ENCODE measurements around the gene TUBB. TPM values are rescaled to one million over a fixed set of nuclear protein-coding genes. Genes with fewer than 3 reads are reported as not detected.

Gene TUBB
- total and polyA plus RNA-seq, 4 experiments from 2014 or later = 74.8 to 300 (median 214) TPM

- H3K36me3 Mint-ChIP-seq = peaks cover 31 to 53% of the 10 kb centered on the region in 2 donors
- no peak overlapping the region for H3K4me3 ChIP-seq (ENCODE audit: low read length in 2 of 2)
- peaks cover 57% of the 10 kb centered on the region for H3K36me3 ChIP-seq (ENCODE audit: insufficient read depth, low read length)
- H3K9me3 ChIP-seq (ENCODE audit: control insufficient read depth in 1 of 2, low read length in 2 of 2) = no peaks in the 10 kb centered on the region
- no peaks in the 10 kb centered on the region for H3K9me3 Mint-ChIP-seq
- H3K27me3 ChIP-seq (ENCODE audit: insufficient read depth, low read length) = no peaks in the 10 kb centered on the region
- H3K27ac Mint-ChIP-seq = peak overlapping the region in 5 of 7 donors; percentile 24 to 75 (median 64)
- H3K4me3 Mint-ChIP-seq = peak overlapping the region in 1 of 8 donors; percentile 46
- CTCF ChIA-PET (ENCODE audit: partially characterized antibody) = interaction anchor here (1.2 to 23.1 kb wide), 7 partner anchors 10 to 249 kb away, joined by 3 to 865 read pairs (median 8); partner anchors contain the start of gene DHX16
- POLR2A ChIA-PET (ENCODE audit: partially characterized antibody) = interaction anchor here (0.6 to 47.0 kb wide), 6 partner anchors 11 to 426 kb away, joined by 3 to 1474 read pairs (median 3); partner anchors contain the start of genes DHX16, MDC1, NRM and PPP1R18
- no peak for DNase-seq
- H3K4me1 Mint-ChIP-seq = peaks cover 12 to 54% (median 40%) of the 10 kb centered on the region in 4 donors
- H3K27ac ChIP-seq (ENCODE audit: low read depth, low read length) = no peak overlapping the region
- intact Hi-C loops (cut with micrococcal nuclease) = no loop called here
- H3K4me1 ChIP-seq (ENCODE audit: insufficient read depth, low read length) = peaks cover 45% of the 10 kb centered on the region
- H3K27me3 Mint-ChIP-seq = no peaks in the 10 kb centered on the region
These were observed 7.9 kb downstream of the TUBB start for GRCh38 chr6:30727920-30728553.

GRCh38 chr6:30730601-30731435 lies 10.7 kb downstream of the TUBB start:
- no peaks in the 10 kb centered on the region for H3K9me3 ChIP-seq (ENCODE audit: control insufficient read depth in 1 of 2, low read length in 2 of 2)
- intact Hi-C loops (cut with micrococcal nuclease) = loop anchor here (1.0 to 10.0 kb wide), 4 partner anchors 9 to 276 kb away; no protein-coding TSS in a partner anchor
- H3K36me3 Mint-ChIP-seq = peaks cover 15 to 34% of the 10 kb centered on the region in 2 donors
- CTCF ChIA-PET (ENCODE audit: partially characterized antibody) = interaction anchor here (0.6 to 23.1 kb wide), 72 partner anchors 9 to 363 kb away, joined by 3 to 865 read pairs (median 5); partner anchors contain the start of genes ABCF1, DDR1, DHX16 and FLOT1
- peaks cover 16 to 40% (median 31%) of the 10 kb centered on the region in 4 donors for H3K4me1 Mint-ChIP-seq
- H3K27ac Mint-ChIP-seq = peak overlapping the region in 5 of 7 donors; percentile 69 to 84 (median 73)
- H3K27me3 Mint-ChIP-seq = no peaks in the 10 kb centered on the region
- H3K9me3 Mint-ChIP-seq = no peaks in the 10 kb centered on the region
- H3K4me3 ChIP-seq (ENCODE audit: low read length in 2 of 2) = peak overlapping the region in 1 of 2 donors; percentile 35
- peak; percentile 81 to 86 (median 82) for DNase-seq
- H3K36me3 ChIP-seq (ENCODE audit: insufficient read depth, low read length) = peaks cover 34% of the 10 kb centered on the region
- POLR2A ChIA-PET (ENCODE audit: partially characterized antibody) = interaction anchor here (0.6 to 47.0 kb wide), 26 partner anchors 9 to 251 kb away, joined by 3 to 1474 read pairs (median 5); partner anchors contain the start of genes ABCF1, ATAT1, DHX16 and FLOT1
- H3K27ac ChIP-seq (ENCODE audit: low read depth, low read length) = no peak overlapping the region
- peak overlapping the region in 6 of 8 donors; percentile 43 to 72 (median 58) for H3K4me3 Mint-ChIP-seq
- peaks cover 23% of the 10 kb centered on the region for H3K4me1 ChIP-seq (ENCODE audit: insufficient read depth, low read length)
- no peaks in the 10 kb centered on the region for H3K27me3 ChIP-seq (ENCODE audit: insufficient read depth, low read length)

GRCh38 chr6:30732237-30732943 lies 12.2 kb downstream of the TUBB start:
- POLR2A ChIA-PET (ENCODE audit: partially characterized antibody) = interaction anchor here (1.0 to 47.0 kb wide), 8 partner anchors 9 to 191 kb away, joined by 3 to 1474 read pairs (median 15); partner anchors contain the start of genes DHX16, FLOT1, IER3 and NRM
- Mint-ChIP-seq H3K36me3 (peaks cover 18 to 29% of the 10 kb centered on the region in 2 donors), H3K27me3 (no peaks in the 10 kb centered on the region), H3K27ac (no peak overlapping the region), H3K4me3 (no peak overlapping the region), H3K9me3 (no peaks in the 10 kb centered on the region), H3K4me1 (peaks cover 26 to 54% (median 41%) of the 10 kb centered on the region in 4 donors)
- H3K4me1 ChIP-seq (ENCODE audit: insufficient read depth, low read length) = peaks cover 37% of the 10 kb centered on the region
- H3K4me3 ChIP-seq (ENCODE audit: low read length in 2 of 2) = no peak overlapping the region
- no peak overlapping the region for H3K27ac ChIP-seq (ENCODE audit: low read depth, low read length)
- no peaks in the 10 kb centered on the region for H3K9me3 ChIP-seq (ENCODE audit: control insufficient read depth in 1 of 2, low read length in 2 of 2)
- intact Hi-C loops (cut with micrococcal nuclease) = loop anchor here (10.0 kb wide), 1 partner anchor 278 kb away; no protein-coding TSS in a partner anchor
- H3K36me3 ChIP-seq (ENCODE audit: insufficient read depth, low read length) = peaks cover 25% of the 10 kb centered on the region
- CTCF ChIA-PET (ENCODE audit: partially characterized antibody) = interaction anchor here (1.5 to 23.1 kb wide), 14 partner anchors 11 to 354 kb away, joined by 3 to 865 read pairs (median 13); partner anchors contain the start of genes DDR1, DHX16 and TUBB
- no peaks in the 10 kb centered on the region for H3K27me3 ChIP-seq (ENCODE audit: insufficient read depth, low read length)
- no peak for DNase-seq

- peaks cover 34 to 35% of the 10 kb centered on the region in 2 donors for H3K36me3 Mint-ChIP-seq
- no peaks in the 10 kb centered on the region for H3K9me3 Mint-ChIP-seq
- H3K4me1 Mint-ChIP-seq = peaks cover 41 to 79% (median 58%) of the 10 kb centered on the region in 4 donors
- Histone ChIP-seq H3K4me1 (ENCODE audit: insufficient read depth, low read length) (peaks cover 58% of the 10 kb centered on the region), H3K4me3 (ENCODE audit: low read length in 2 of 2) (no peak overlapping the region), H3K27ac (ENCODE audit: low read depth, low read length) (no peak overlapping the region), H3K9me3 (ENCODE audit: control insufficient read depth in 1 of 2, low read length in 2 of 2) (no peaks in the 10 kb centered on the region), H3K36me3 (ENCODE audit: insufficient read depth, low read length) (peaks cover 22% of the 10 kb centered on the region), H3K27me3 (ENCODE audit: insufficient read depth, low read length) (no peaks in the 10 kb centered on the region)
- ChIA-PET POLR2A (ENCODE audit: partially characterized antibody) (interaction anchor here (0.6 to 6.8 kb wide), 6 partner anchors 12 to 523 kb away, joined by 3 to 61 read pairs (median 4); partner anchors contain the start of genes GTF2H4, MDC1, TRIM26 and TUBB), CTCF (ENCODE audit: partially characterized antibody) (interaction anchor here (0.6 to 23.1 kb wide), 10 partner anchors 9 to 1379 kb away, joined by 3 to 865 read pairs (median 4); partner anchors contain the start of genes DHX16 and TUBB)
- H3K27me3 Mint-ChIP-seq = no peaks in the 10 kb centered on the region
- intact Hi-C loops (cut with micrococcal nuclease) = loop anchor here (10.0 kb wide), 1 partner anchor 281 kb away; no protein-coding TSS in a partner anchor
- no peak for DNase-seq
- peak overlapping the region; percentile 52 to 89 (median 82) for H3K4me3 Mint-ChIP-seq
- H3K27ac Mint-ChIP-seq = peak overlapping the region in 6 of 7 donors; percentile 43 to 94 (median 82)
These were observed 15.6 kb downstream of the TUBB start for GRCh38 chr6:30735668-30736314.

- ChIA-PET POLR2A (ENCODE audit: partially characterized antibody) (interaction anchor here (0.9 to 6.8 kb wide), 9 partner anchors 15 to 197 kb away, joined by 3 to 61 read pairs (median 4); partner anchors contain the start of genes DDR1, MDC1, MRPS18B and PPP1R10), CTCF (ENCODE audit: partially characterized antibody) (interaction anchor here (0.8 to 23.1 kb wide), 12 partner anchors 8 to 348 kb away, joined by 3 to 865 read pairs (median 8); partner anchors contain the start of genes DHX16 and TUBB)
- Histone ChIP-seq H3K4me1 (ENCODE audit: insufficient read depth, low read length) (peaks cover 72% of the 10 kb centered on the region), H3K27ac (ENCODE audit: low read depth, low read length) (no peak overlapping the region), H3K9me3 (ENCODE audit: control insufficient read depth in 1 of 2, low read length in 2 of 2) (no peaks in the 10 kb centered on the region), H3K4me3 (ENCODE audit: low read length in 2 of 2) (no peak overlapping the region), H3K27me3 (ENCODE audit: insufficient read depth, low read length) (no peaks in the 10 kb centered on the region), H3K36me3 (ENCODE audit: insufficient read depth, low read length) (peaks cover 22% of the 10 kb centered on the region)
- Mint-ChIP-seq H3K4me3 (peak overlapping the region in 2 of 8 donors; percentile 53 to 66), H3K36me3 (peaks cover 36 to 44% of the 10 kb centered on the region in 2 donors), H3K9me3 (no peaks in the 10 kb centered on the region), H3K27me3 (no peaks in the 10 kb centered on the region), H3K4me1 (peaks cover 55 to 83% (median 69%) of the 10 kb centered on the region in 4 donors), H3K27ac (peak overlapping the region in 3 of 7 donors; percentile 14 to 64 (median 50))
- intact Hi-C loops (cut with micrococcal nuclease) = loop anchor here (10.0 kb wide), 1 partner anchor 284 kb away; no protein-coding TSS in a partner anchor
- no peak for DNase-seq
These were observed 18.4 kb downstream of the TUBB start for GRCh38 chr6:30738532-30738931.

- no peak overlapping the region for H3K27ac ChIP-seq (ENCODE audit: low read depth, low read length)
- no peak overlapping the region for H3K4me3 ChIP-seq (ENCODE audit: low read length in 2 of 2)
- peaks cover 56 to 90% (median 74%) of the 10 kb centered on the region in 4 donors for H3K4me1 Mint-ChIP-seq
- POLR2A ChIA-PET (ENCODE audit: partially characterized antibody) = no interaction called here
- H3K4me3 Mint-ChIP-seq = peak overlapping the region in 6 of 8 donors; percentile 21 to 91 (median 44)
- peaks cover 22% of the 10 kb centered on the region for H3K36me3 ChIP-seq (ENCODE audit: insufficient read depth, low read length)
- H3K27me3 ChIP-seq (ENCODE audit: insufficient read depth, low read length) = no peaks in the 10 kb centered on the region
- peak overlapping the region in 3 of 7 donors; percentile 32 to 76 (median 75) for H3K27ac Mint-ChIP-seq
- H3K36me3 Mint-ChIP-seq = peaks cover 31 to 38% of the 10 kb centered on the region in 2 donors
- H3K4me1 ChIP-seq (ENCODE audit: insufficient read depth, low read length) = peaks cover 74% of the 10 kb centered on the region
- DNase-seq = no peak
- H3K9me3 Mint-ChIP-seq = no peaks in the 10 kb centered on the region
- no peaks in the 10 kb centered on the region for H3K9me3 ChIP-seq (ENCODE audit: control insufficient read depth in 1 of 2, low read length in 2 of 2)
- H3K27me3 Mint-ChIP-seq = no peaks in the 10 kb centered on the region
- CTCF ChIA-PET (ENCODE audit: partially characterized antibody) = interaction anchor here (0.8 to 4.0 kb wide), 3 partner anchors 10 to 197 kb away, joined by 3 to 27 read pairs (median 3); no protein-coding TSS in a partner anchor
- intact Hi-C loops (cut with micrococcal nuclease) = loop anchor here (5.0 kb wide), 1 partner anchor 72 kb away; no protein-coding TSS in a partner anchor
These were observed 20.4 kb downstream of the TUBB start for GRCh38 chr6:30740540-30740870.
